Mesangial cell (primary cell): ENCODE results near the gene AAK1. TPM values are rescaled to one million over a fixed set of nuclear protein-coding genes. Genes with fewer than 3 reads are reported as not detected.

Source experiments
- total RNA-seq: library from RNA; depleted of rRNA; stranded (reverse); fragments of >200 nt; gene quantifications from 2 replicates; pipeline ENCODE4 v1.2.3, GENCODE V29; 2015

AAK1 gene
- total RNA-seq, result 23.8 and 29.7 TPM in 2 replicates

DNA sequence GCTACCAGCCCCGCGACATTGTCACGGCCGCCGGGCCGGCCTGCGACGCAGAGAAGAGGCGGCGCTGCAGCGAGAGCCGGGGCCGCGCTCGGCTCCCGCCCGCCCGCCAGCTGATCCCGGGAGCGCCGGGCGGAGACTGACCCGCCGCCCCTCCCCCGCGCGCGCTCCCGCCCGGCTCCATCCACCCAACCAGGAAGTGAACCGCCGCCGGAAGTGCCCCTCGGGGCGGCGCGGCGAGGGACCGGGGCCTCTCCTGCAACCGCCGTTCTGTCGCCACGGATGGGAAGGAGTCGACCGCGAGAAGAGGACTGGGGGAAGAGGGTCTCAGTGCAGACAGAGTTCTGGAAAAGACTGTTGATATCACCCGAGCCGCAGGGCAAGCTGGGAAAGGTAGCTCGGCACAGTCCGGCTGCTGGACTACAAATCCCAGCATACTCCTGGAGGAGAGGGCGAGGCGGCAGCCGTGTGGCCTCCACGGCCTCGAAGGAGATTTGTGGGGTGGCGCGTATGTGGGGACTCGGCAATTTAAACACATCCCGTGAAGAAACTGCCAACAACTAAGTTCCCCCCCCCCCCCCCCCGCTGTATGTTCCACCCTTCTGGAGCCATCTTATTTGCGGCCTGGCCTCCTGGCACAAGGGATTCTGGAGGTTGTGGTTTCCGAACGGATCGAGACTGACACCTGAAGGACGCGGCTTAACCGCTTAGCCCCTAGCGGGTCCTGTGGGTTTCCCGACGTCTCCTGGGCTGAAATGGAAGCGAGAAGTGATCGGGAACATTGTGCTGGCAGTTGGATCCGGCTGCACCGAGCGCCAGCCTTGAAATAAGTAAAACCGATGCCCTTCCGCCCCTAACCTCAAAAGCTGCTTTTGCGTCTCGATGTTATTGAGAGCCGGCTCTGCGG lies at the start of gene AAK1:
TSS of gene AAK1 (minus strand) at position 138 of the 904 bp plus-strand sequence. CDS start 699 bp downstream, outside the sequence.

DNA sequence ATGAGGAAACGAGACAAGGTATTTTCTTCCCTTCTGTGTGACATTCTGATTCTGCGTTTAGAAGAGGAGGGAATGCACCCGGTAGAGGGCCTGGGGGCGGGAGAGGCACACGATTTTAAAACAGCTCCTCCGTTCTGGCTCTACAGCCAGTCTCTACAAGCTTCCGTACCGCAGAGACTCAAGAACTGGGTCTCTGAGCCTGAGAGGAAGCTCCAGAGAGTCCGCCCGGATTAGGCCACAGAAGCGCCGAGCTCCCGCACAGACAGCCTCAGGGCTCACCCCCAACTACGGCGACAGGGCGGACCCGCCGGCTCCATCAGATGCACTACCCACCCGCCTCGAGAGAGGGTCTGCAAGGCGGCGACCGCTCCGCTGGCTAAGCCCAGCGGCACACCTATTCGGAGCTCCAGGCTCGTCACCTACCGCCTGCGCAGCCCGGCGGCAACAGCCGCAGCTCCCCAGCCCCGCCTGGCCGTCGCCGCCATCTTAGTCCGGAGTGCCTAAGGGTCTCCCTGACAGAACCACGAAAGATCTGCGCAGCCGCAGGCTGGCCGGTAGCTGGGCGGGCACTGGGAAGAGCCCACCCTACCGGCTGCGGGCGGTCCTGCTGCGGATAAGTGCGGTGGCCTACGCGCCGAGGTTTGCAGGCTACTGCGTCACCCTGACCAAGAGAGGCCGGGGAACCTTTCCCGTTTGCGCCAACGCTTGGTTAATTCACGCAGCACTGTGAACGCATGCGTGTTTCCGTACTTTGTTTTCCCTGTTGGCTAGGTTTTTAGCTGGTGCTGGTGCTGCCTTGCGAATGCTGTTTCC lies 206.4 kb downstream of the AAK1 start, which contains the start of gene NFU1:
TSS of gene NFU1 (minus strand) at position 498 of the 813 bp plus-strand sequence. CDS start at position 485, 13 bp downstream.

Other genes with a start within 250 kb of the AAK1 start
- 27.4 and 43.5 TPM in 2 replicates for gene NFU1, start 206.3 kb downstream of the AAK1 start, total RNA-seq
- gene ANXA4, start 98.4 kb upstream of the AAK1 start, total RNA-seq, result 57.0 and 204 TPM in 2 replicates
- gene GMCL1, start 185.9 kb upstream of the AAK1 start, total RNA-seq, result 5.9 and 9.0 TPM in 2 replicates